GM18498 (cell line): ENCODE measurements around the gene CD63.
A peak's percentile ranks its signal among the peaks of the same experiment; 100 is the strongest.

Experiments used
- ATAC-seq: cut with Tn5 transposase; IDR thresholded peaks from one replicate; pipeline ENCODE4 v1.9.1; 2021; ENCODE audit warnings: mild to moderate bottlenecking, moderate library complexity; ENCODE audit not compliant: unreplicated experiment

CD63 gene

GRCh38 chr12:55723516-55724225, 5.1 kb downstream of the CD63 start:
- ATAC-seq: no peak

GRCh38 chr12:55722948-55723347, 5.9 kb downstream of the CD63 start:
- ATAC-seq: no peak

DNA sequence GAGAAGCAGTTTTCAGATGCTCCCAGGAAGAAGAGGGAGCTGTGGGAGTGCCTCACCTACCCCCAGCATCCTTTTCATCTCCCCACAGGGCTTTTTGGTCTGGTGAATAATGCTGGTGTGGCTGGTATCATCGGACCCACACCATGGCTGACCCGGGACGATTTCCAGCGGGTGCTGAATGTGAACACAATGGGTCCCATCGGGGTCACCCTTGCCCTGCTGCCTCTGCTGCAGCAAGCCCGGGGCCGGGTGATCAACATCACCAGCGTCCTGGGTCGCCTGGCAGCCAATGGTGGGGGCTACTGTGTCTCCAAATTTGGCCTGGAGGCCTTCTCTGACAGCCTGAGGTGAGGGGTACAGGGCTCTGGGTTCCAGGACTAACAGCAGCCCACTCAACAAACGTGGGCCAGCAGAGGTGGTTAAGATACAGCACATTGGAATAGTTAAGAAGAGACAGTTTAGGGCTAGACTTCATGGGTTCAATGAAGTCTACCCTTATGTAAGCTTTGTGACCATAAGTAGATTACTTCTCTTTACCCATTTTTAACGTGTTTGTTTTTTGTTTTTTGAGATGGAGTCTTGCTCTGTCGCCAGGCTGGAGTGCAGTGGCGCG, 7.1 kb downstream of the CD63 start:
- no peak for ATAC-seq

GRCh38 chr12:55720894-55721444, 7.8 kb downstream of the CD63 start:
- ATAC-seq: no peak

DNA sequence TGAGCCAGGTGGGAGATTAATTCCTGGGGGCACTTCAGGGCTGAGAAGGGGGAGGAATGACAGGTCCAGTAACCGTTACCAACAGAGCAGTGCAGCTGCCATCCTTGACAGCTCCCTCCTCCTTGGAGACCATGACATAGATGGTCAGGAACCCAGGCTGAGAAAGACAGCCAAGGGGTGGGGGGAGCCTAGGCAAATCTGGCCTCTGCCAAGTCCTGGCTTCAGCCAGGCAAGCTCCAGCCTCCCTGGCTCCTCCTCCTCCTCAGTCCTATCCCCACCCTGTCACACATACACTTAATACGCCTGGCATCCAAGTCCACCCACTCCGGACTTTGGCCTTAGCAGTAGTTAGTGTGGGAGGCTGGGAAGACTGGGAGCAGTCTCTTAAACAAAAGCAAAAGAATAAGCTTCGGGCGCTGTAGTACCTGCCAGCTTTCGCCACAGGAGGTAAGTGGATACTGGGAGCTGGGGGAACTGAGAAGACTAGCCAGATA, 8.7 kb downstream of the CD63 start, which contains the start of gene RDH5:
RDH5 (plus strand) TSS at position 323 of the 494 bp plus-strand sequence. CDS start 792 bp downstream, outside the sequence.
- ATAC-seq: no peak

DNA sequence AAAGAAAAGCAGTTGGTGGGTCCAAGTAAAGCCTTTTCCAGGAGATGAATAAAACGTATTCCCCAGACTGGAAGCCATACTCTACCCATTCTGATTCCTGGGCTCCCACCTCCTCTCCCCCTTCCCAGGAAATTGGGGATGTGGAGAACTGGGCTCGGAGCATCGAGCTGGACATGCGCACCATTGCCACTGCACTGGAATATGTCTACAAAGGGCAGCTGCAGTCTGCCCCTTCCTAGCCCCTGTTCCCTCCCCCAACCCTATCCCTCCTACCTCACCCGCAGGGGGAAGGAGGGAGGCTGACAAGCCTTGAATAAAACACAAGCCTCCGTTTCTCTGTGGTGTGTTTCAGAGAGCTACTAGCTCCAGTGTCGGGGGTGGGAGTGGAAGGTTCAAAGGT, 9.4 kb downstream of the CD63 start:
- ATAC-seq: no peak

GRCh38 chr12:55718624-55719275, 10.1 kb downstream of the CD63 start:
- no peak for ATAC-seq

DNA sequence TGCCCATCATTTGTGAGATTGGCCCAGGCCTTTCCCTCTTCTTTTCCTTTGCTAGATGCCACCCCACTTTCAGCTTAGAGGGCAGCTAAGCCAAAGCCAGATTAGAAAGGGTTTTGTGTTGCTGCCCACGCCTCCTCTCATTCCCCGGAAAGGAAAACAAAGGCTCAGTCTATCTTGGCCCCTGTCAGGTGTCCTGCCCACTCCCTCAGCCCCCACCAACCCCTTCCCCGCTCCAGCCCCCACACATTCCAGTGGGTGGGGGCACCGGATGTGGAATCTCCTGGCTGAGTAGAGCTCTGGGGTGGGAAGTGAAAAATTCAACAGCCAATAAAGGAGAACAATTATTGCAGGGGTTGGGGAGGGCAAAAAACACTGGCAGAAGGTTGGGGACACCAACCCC, 10.8 kb downstream of the CD63 start:
- ATAC-seq: no peak

DNA sequence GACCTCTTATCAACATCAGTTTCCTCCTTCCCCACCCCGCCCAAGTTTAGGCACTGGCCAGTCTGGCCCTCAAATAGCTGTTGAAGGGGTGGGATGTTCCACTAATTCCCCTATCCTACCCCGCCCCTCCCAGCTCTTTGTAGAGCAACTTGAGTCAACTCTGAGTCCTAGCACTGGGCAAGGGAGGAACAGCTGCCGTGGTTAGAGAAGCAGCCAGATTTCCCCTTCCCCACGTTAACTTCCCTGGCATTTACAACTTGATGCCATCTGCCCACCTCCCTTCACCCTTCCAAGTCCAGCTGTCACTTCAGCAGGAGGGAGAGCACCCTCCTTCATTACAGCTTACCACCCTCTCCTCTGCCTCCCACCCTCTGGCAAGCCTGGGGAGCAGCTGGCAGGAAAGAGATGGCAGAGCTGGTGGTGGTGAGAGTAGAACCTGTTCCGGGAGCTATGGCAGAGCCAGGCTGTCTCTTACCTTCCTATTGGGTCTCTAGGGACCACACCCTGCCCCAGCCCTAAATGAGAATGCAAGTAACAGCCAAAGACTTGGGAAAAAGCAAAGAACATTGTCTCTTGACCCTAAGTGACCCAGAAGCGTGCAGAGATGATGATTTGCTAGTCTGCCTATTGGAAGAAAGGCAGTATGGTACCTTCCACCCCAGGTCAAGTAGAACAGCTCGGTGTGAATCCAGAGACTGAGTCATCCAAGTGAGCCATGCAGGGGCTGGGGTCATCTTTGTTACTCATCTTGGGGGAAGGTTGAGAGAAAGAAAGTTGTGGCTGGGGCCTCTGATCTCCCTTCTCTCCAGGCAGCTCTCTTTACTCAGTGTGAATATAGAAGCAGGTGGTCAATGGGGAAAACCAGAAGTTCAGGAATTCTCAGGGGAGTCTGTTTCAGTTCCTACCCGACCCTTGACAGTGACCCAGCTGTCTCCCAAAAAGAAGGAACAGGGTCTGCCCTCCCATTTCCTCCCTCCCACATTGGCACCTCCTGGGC, 11.5 kb downstream of the CD63 start:
- no peak for ATAC-seq

GRCh38 chr12:55716582-55716957, 12.2 kb downstream of the CD63 start:
- no peak for ATAC-seq

DNA sequence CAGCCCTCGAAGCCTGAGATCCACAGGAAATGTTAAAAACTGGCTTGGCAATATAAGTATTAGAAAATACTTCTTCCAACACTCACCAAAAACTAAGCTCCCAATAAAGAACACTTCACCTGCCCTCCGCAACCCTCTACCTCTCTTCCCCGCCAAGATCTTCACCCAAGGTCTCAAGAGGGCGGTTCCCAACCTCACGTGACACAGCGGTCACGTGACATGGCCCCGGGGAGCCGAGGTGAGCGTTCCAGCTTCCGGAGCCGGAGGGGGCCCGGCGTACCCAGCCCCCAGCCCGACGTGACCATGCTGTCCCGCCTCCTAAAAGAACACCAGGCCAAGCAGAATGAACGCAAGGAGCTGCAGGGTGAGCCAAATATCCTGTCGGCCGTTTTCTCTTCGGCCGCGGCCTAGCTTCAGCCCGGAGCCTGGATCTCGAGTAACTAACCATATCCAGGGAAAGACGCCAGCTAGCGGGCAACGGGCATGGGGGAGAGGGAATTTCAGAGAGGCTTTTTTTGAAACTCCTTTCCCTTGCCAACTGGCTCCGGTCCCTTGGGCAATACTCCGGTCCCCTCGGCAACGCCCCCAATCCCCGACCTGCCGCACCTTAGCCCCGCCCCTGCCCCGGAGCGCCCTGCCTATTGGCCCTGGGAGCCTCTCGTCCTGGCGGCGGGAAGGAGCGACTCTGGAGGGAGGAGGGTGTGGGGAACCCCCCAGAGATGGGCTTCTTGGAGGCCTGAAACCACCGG, 12.8 kb downstream of the CD63 start, which contains the start of gene BLOC1S1:
BLOC1S1 (plus strand) TSS at position 214 of the 749 bp plus-strand sequence; CDS start at position 220, 6 bp downstream.
- ATAC-seq: peak; percentile 96

DNA sequence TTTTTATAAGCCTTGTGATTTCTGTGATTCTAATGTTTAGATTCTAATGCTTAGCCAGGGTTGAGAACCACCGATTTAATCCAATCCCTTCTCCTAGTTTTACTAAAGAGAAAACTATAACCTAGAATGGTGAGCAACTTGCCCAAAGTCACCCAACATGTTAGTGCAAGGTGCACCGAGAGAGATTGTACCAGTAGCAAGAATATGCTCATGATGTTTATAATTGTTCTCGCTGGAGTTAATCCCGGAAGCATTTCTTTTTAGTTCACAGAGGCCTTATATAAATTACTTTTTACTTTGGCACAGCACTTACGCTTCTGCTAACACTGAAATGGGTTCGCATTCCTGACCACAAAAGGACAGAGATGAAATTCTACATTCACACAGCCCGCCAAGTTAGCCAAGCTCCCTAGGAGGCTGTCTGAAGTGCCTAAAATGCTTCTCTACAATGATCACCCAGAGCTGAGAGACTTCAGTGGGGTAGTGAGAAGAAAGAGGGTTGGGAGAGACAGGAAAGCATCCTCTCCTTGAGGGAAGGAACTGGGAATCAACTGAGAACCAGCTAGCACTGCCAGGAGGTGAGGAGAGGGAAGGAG, 13.5 kb downstream of the CD63 start:
- ATAC-seq: no peak

DNA sequence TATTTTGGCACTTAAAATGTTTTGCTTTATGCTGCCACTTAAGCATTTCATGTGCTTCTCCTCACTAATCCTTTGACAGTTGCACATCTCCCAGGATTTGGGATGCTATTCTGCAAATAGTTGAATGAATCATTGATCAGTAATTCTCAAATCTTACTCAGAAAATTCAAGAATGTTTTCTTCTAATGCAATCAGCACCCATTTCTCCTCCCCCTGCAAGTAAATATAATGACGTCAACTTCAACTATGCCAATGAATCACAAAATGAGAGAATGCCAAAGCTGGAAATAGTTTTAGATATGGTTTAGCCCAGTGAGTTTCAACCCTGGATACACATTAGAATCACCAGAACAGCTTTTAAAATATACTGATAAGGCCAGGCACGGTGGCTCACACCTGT, 15.1 kb downstream of the CD63 start:
- ATAC-seq: no peak

DNA sequence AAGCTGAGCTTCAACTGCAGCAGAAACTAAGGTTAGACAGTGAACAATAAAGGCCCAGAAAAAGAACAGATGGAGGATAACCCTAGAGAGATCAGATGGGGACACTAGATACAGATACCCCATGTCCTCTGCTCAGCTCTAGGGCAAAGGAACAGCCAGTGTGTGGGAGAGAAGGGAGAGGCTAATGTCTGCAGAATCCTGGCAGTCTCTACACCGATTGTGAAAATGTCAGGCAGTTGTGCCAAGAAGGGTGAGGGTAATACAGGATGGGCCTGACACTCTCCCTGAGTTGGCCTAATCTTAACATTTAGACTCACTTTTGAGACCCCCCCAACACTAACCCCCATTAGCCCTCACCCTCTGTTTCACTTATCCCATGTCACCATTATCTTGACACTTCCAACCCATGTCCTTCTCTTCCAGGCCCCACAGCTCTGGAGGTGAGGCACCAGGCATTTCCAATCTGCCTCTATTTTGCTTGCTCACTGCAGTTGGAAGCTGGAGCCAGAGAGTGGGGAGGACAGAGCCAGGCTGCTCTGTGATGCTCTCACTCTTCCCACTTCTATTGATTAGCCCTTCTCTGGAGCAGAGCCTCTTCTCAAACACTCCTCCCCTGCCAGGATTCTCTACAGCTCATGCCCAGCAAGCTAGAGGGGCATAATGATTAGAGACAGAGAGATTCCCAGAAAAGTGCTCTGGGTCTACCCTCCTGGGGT, 16.0 kb downstream of the CD63 start:
- no peak for ATAC-seq

GRCh38 chr12:55711786-55712553, 16.8 kb downstream of the CD63 start:
- ATAC-seq: no peak

- no peak for ATAC-seq
Measured at GRCh38 chr12:55708695-55709233, 20.0 kb downstream of the CD63 start.

DNA sequence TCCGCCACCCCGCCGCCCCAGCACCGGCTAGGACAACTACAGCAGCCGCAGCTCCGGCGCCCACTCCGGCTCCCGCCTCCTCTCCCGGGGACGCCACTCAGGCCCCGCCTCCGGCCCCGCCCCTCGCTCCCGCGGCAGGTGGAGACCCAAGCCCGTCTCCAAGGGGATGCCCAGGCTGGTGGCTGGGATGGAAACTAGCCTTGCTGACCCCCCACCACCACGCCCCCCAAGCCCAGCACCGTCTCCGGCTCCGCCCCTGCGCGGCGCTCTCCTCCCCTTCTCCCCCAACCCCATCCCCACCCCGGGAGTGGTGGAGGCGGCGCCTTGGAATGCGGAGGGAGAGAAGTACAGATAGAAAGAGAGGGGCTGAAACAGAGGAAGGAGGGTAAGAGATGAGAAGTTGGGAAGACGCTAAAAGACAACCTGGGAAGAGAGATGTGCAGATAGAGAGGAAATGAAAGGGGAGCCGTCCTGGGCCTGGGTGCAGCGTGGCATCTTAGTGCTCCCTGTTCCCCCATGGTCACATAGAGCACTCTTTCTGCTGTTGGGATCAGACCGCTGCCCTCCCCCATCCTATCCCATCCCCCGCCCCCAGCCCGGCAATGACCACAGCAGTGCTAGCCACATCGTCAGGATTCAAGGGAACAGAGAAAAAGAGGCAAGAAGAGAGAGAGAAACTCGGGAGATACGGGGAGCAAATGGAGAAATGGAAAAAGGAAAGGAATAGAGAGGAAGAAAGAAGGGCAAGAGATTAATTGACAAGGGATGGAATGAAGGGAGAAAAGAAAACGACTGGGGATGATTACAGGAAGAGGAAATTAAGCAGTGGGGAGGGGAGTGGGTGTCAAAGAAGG, 20.7 kb downstream of the CD63 start, which contains the start of gene ITGA7:
ITGA7 (minus strand) TSS at position 64 of the 854 bp plus-strand sequence. CDS start 222 bp downstream, outside the sequence.
- peak; percentile 65 for ATAC-seq
